RKO (cell line): ENCODE results near the gene TBCEL.
"Not testable (repeated sequence)": the region's sequence is repeated elsewhere in the genome, so short reads cannot be mapped to it uniquely, and the experiment has no call there.

Experiments used
- DNase-seq: peaks from one replicate; pipeline ENCODE4 v3.0.0-alpha.2; 2016; ENCODE audit warnings: low spot score

The TBCEL gene

DNA sequence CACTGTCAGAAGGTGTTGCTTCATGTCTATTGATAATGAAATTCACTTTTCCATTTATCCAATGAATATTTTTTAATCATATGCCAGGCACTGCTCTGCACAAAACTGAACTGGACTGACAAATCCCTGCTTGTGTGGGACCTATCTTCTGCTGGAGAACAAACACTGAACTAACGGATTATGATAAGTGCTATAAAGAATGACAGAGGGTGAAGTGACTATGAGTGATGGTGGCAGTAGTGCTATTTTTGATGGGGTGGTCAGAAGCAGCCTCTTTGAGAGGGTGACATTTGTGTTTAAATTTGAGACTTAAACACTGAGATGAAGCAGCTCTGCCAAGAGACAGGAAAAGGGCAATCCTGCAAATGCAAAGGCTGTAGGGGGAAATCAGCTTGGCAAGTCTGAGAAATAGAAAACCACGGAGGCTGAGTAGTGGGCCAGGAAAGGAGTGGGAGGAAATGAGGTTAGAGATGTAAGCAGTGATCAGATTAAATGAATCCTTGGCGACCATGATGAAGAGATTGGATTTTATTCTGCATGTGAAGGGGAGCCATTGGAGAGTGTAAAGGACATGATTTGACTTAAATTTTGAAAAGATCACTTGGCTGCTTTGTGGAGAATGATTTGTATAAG, 6.0 kb downstream of the TBCEL start:
- no peak for DNase-seq

DNA sequence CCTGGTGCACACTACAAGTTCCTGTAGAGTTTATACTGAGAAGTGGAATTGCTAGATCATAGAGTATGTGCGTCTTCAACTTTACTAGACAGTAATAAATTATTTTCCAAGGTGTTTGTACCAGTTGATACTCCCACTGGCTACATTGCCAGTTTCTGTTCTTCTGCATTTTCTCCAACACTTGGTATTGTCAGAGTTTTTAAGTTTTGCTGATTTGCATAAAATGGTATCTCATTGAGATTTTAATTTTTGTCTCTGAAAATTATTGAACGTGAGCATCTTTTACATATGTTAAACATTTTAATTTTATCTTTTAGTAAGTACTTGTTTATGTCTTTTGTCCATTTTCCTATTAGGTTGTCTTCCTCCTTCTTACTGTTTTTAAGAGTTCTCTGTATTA, 7.3 kb downstream of the TBCEL start:
- DNase-seq, result no peak

DNA sequence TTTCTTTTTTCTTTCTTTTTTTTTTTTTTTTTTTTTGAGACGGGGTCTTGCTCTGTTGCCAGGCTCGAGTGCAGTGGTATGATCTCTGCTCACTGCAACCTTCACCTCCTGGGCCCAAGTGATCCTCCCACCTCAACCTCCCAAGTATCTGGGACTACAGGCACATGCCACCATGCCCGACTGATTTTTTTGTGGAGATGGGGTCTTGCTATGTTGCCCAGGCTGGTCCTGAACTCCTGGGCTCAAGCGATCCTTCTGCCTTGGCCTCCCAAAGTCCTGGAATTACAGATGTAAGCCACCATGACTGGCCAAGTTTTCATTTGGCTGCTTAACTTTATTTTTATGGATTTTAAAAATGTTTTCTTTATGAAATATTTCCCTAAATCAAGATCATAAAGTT, 7.7 kb downstream of the TBCEL start:
- not testable (repeated sequence) for DNase-seq

DNA sequence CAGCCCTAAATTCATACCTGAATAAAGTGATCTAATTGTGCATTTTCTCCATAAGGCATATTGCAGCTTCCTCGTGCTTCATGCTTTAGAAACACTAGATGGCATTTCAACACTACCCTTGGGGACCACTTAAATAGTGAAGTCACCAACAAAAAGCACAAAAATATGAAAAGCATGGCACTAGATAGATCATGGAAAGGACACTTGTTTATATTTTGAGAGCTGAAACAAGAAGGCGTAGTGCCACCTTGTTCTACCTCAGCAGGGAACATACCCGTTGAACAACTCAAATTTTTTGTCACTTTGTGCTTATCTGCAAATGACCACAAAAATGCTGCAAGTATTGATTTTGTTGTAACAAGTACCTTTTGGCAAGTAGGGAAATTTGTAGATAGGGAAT, 8.6 kb downstream of the TBCEL start:
- peak; percentile 5 for DNase-seq

DNA sequence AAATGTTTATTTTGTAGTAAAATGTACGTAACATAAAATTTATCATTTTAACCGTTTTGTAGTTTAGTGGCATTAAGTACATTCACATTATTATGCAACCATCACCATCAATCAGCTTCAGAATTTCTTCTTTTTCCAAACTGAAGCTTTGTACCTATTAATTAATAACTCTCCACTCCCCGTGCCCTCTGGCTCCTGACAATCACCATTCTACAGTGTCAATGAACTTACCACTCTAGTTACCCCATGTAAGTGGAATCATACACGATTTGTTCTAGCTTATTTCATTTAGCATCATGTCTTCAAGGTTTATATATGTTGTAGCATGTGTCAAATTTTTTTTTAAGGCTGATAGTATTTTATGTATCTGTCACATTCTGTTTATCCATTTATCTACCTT, 9.7 kb downstream of the TBCEL start:
- DNase-seq, result no peak

DNA sequence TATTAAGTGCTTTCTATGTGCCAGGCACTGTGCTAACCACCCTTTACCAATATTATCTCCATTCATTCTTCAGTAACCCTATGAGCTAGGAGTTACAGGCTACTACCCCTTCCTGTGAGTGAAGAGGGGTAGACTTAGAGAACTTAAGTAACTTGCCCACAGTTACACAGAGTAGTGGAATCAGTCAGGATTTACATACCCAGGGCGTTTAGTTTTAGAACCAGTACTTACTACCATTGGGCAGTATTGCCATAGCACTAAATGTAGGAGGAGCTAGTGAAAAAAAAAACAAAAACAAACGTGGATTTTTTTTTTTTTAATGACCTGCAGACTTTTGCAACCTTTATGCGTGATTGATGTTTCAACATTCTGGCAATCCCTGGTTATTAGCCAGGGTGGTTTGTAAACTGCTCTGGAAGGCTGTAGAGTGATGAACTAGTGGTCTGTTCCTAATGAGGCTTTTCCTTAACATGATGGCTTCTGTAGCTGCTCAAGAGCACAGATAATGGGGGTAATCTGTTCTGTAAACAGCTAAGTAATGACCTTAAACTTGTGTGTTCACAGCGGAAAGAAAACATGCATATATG, 11.4 kb downstream of the TBCEL start:
- no peak for DNase-seq

DNA sequence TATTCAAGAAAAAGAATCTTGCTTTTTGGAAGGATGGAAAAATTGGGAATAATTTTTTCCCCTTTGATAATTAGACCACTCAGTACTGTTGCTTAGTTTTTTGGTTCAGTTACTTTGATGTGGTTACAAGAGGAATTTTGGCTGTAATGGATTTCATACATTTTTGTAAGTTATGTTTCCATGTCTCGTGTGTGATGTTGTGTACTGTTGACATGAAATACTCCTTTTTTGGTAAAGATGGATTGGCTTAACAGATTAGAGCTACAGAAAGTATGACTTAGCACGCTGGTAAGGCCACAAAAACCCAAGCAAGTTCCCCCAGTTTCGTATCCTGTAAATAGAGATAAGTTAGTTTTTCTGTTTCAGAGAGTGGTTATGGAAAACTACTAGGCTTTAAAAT, 11.9 kb downstream of the TBCEL start:
- no peak for DNase-seq

DNA sequence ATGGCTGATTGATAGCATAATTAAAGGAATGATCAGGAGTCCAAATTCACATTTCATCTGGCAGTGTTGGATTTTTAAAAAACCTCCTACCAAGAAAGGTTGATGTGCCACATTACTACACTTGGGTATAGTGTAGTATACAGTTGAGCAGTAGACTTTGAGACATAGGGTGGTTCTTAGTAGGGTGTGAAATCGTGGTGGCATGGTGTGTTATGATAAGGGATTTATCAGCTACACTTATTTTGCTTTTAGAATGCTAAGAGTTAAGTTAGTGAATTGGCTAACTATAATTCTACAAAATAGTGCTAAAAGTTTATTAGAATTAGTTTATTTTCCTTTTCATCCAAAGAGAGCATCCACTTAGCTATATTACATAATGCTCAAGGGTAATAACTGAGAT, 13.1 kb downstream of the TBCEL start:
- no peak for DNase-seq

DNA sequence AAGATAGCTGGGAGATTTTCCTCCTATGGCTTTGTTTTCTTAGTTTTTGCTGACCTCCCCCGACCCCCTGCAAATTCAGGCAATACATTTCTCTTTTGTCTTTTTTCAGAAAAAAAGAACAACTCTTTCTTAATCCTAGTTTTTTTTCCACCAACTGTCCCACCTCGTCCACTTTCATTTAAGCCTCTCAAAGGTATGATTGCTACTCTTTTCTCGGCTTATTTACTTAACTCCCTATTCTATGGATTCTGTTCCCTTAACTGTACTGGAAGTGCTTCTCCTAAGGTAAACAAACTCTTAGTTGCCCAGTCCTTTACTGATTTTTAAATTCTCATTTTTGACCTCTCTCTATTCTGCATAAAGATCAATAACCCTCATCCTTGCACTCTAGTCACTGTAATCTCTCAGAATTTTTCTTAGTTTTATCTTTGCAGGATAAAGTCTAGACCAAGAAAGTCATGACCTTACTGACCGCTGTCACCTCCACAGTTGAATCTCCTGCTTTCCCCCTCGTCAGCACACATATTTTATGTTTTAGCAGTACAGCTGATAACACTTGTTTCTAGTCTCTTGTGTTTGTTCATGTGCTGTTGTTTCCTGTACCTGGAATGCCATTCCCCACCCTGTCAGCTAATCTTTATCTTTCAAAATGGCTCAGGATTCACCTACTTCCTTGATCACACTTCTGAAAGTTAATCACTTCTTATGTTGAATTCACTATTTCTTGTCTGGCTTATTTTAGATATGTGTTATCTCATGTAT, 14.9 kb downstream of the TBCEL start:
- no peak for DNase-seq

DNA sequence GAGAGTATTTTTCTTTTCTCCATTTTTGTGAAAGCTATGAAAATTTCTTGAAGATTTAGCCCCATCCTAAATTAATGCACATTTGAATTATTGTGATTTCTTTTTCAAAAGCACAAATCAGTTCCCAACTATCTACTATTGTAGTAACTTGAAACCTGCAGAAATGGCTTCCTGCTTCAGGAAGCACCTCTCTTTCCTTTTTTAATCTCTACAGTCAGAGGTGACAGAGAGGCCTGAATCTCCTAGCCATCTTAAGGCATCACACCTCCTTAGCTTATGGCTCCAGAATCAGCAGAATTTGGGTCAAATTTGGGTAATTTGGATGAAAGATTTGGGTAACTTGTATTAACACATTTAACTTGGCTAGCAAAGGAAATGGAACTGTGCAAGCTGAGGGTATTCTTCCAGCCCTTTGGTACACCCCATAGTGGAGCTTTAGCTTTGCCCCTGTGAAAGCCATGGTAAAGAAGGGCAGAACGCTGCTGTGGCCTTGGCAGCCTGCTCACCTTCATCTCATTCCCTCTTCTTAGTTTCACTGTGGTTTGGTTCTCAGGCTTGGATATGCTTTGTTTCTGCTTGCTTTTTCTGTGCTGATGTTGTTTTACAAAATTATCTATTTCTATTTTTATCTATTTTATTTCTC, 16.2 kb downstream of the TBCEL start:
- DNase-seq, result no peak

DNA sequence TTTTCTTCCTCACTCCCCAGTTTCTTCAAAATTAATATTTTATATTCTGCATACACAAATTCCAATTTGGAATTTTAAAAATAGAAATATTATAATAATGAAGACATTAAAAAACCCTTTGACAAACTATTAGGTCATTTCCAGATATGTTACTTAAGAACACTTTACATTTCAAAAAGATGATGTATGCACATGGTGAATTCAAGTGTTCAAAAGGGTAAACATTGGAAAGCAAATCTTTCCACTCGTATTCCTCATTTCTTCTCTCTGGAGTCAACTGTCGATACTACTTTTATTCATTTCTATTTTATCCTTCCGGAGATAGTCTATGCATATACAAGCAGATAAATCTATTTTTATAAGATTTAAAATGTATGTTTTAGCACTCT, 16.7 kb downstream of the TBCEL start:
- DNase-seq, result no peak

DNA sequence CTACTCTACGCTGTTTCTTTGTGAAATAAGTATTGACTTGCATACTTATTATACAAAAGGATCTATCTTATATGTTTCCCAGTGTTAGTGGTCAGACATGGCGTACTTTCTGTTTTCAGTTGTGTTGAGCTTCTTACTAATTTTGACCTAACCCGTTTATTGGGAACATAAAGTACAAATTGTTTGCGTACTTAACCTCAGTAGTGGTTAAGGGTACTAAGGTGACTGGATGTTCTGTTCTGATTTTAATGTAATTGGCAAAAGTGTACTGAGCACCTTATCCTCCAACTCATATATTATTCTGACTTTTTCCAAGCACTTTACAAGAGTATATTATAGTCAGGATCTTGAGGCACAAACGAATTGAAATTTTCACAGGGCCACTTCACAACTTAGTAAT, 17.2 kb downstream of the TBCEL start:
- no peak for DNase-seq

DNA sequence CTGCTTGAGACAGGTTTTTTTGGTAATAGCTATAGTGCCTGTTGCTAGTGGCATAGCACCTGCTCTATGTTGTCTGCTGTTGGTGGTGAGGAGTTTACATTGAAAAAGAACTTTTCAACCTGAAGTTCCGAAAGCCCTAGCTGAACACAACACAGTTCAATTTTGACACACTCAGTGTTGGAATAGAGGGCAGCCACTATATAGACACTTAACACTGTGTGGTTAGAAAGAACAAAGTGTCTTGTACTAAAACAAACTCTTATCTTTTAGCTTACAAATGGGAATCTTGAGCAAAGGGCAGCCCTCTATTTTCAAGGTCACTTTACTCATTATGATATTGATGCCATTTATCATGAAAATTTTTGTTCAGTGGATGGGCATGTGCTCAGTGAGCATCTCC, 18.4 kb downstream of the TBCEL start:
- DNase-seq, result no peak

DNA sequence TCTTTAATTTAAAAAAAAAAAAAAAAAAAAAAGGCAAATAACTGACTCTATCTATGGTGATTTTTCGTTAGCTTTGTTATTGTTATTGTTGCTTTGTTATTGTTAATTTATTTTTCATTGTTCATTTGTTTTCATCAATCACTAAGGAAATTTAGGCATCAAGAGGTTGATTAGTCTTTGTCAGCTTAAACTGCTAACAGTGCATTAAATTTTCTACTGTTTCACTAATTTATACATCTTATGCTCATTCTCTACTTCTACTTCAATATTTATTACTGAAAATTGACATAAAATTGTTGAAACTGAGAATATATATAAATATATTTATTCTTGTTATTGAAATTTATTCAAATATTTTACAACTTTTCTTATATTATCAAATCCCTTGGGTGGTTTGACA, 24.0 kb downstream of the TBCEL start:
- no peak for DNase-seq

DNA sequence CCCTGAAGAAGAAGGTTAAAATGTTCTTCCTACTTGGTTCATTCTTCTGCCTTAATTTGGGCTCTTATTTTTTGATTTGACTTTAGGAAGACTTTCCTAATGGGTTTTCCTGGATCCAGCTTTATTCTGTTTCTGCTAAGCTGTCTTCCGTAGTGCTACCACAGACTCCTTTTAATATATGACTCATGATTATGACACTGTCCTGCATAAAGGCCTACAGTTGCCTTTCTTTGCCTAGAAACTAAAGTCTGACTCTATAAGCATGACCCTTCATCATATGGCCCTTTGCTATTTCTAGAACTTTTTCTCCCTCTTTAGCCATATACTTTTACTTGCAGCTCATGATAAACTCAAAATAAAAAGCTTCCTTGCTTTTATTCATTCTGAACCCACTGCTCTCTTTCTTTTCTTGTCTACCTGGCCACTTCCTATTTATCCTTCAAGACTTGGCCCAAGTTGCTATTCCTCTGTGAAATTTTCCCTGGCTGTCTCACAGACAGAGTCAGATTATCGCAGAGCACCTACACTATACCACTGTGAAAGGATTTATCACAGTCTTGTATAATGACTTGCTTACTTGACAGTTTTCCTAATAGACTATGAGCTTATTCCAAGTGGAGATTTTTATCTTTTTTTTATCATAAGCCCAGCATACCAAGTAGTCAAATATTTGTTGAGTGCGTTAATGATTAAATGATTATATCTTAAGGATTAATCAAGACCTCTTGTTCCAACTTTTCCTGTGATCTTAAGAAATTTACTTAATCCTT, 24.7 kb downstream of the TBCEL start:
- peak; percentile 23 for DNase-seq

DNA sequence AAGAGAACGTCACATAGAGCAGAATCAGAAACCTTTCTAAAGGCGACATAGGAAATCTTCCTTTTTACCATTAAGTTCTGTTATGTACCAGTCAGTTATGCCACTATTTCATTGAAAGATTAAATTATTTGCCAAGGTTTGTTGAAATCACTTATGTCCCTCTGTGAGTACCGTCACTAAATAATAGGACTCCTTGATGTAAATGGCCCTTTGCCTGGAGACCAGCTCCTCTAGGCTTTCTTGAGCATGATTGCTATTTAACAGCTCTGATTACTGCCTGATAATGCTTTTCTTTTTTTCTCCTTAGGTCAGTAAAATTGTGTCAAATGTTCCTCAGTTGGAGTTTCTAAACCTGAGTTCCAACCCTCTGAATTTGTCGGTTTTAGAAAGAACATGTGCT, 29.3 kb downstream of the TBCEL start:
- no peak for DNase-seq

DNA sequence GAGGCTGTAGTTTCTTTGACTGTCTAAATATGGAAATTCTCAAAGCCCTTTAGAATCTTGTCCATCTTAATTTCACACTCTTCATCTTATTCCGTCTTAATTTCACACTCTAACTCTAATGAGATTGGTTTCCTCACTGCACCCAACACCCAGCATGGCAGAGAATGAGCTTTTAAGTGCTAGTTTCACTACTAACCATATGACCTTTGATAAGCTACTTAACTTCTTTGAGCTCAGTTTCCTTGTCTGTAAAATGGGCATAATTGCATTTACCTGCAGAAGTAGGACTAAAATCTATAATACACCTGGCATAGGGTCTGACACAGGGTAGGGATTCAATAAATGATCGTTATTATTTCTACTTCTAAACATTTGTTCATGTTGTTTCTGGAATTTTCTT, 30.4 kb downstream of the TBCEL start:
- DNase-seq, result no peak

DNA sequence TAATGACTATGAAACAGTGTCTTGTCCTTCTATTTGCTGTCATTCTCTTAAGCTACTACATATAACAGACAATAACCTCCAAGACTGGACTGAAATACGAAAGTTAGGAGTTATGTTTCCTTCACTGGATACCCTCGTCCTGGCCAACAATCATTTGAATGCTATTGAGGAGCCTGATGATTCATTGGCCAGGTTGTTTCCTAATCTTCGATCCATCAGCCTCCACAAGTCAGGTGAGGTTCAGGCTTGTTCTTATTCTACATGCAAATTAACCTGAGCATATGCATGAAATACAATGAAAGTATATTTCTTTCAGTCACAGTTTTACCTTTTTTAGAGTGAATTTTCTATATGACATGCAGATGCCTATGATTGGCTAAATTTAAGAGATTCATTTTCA, 31.2 kb downstream of the TBCEL start:
- no peak for DNase-seq

DNA sequence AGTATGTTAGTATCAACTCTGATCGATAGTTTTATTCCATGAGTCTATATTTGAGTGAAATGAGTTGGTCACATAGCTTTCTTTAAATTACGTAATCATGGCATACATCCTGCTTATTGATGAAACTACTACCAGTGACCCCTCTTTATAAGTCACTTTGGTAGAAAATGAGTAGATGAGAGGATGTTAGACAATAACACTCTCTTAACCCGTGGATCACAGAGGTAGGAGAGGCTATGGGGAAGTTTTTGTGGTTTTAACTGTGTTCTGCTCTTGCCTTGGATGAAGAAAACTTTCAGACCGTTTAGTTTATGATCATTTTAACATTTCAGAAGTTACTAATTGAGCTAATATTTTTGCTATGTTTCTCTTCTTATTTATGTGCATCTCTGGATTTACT, 34.0 kb downstream of the TBCEL start:
- DNase-seq, result no peak

DNA sequence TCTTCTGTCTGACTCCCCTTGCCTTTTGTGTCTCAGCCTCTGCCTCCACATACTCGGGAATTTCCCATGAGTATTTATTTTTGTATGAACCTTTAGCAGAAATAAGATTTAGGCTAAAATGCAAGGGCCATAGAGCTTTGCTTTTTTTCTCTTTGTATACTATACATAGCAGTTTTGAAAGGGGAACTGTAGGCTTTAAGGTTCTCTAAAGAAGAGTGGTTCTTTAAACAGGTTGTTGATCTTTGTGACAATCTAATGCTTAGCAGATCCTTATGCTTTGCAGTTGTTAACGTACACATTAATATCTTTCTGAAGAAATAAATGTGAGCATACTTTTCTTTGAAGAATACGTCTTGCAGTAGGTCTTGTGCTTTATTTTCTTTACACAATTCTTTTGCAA, 35.0 kb downstream of the TBCEL start:
- DNase-seq, result no peak

DNA sequence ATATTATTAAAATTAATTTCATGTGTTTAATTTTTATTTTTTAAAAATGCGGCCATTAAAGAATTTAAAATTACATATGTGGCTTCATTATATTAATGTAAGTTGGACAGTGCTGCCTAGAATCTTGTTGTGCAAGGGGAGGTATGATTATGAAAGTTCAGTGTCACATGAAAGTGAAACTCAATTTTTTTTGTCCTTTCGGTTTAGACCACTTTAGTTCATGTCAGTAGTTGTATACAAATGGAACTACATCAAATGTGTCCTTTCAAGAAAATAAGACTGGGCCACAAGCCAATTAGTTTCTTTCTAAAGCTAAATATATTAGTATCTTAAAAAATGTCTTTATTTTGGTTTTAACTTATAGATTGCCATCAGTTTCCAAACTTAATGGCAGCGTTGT, 35.7 kb downstream of the TBCEL start:
- no peak for DNase-seq

DNA sequence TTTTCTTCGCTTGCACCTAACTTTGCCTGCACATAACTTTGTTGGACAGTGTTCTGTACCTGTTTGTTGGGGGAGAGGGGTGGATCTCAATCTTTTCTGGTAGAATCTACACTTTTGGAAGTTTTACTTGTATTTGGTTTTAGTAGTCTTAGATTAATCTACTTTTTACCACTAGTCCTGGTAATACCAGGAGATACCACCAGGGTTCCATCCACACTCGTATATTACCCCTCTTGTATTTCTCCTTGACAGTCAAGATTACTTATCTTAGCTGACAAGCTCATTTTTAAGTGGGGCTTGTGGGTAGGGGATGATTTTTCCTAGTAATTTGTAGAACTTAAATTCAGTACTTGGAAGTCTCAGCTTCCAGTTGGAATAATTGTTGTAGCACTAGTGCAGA, 39.8 kb downstream of the TBCEL start:
- no peak for DNase-seq

DNA sequence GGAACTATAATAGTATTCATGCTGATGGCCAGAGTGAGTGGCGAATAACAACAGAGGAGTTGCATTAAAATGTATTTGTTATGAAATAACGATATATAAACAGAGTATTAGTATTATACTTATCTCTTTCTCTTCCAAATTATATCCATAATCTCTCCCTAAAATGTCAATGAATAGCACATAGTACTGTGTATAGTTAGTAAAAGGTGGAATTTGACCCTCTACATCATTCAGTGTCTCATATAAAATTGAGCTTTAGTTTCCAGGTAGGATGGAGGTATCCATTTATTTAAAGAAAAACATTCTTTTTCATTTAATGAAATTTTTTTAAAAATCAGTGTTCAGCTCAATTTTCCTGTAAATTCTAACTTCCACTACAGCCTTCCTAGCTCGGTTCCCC, 42.7 kb downstream of the TBCEL start:
- DNase-seq, result no peak
